ENCODE data around the gene UMODL1.

The UMODL1 gene

GRCh38 chr21:42032968-42033367, 38.1 kb upstream of the UMODL1 start:
- no peaks in the 10 kb centered on the region for H3K27me3 Mint-ChIP-seq
- no peak overlapping the region for H3K4me3 Mint-ChIP-seq
- H3K27ac Mint-ChIP-seq, result no peak overlapping the region
- H3K36me3 Mint-ChIP-seq, result no peaks in the 10 kb centered on the region
- H3K9me3 Mint-ChIP-seq, result no peaks in the 10 kb centered on the region
- no peaks in the 10 kb centered on the region for H3K4me1 Mint-ChIP-seq

DNA sequence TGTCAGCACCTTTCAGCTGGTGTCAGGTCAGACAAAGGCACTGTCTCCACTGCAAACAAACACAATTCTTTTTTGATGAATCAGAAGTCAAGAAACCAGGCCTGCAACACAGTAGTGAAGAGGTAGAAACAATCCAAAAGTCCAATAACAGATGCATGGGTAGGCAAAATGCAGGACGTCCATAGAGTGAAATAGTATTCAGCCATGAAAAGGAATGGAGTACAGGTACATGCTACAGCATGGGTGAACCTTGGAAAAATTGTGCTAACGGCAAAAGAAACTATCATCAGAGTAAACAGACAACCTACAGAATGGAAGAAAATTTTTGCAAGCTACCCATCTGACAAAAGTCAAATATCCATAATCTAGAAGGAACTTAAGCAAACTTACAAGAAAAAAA, 34.8 kb upstream of the UMODL1 start:
- Mint-ChIP-seq H3K27me3 (no peaks in the 10 kb centered on the region), H3K9me3 (no peaks in the 10 kb centered on the region), H3K4me3 (no peak overlapping the region), H3K36me3 (no peaks in the 10 kb centered on the region), H3K4me1 (peaks cover 4% of the 10 kb centered on the region), H3K27ac (no peak overlapping the region)

DNA sequence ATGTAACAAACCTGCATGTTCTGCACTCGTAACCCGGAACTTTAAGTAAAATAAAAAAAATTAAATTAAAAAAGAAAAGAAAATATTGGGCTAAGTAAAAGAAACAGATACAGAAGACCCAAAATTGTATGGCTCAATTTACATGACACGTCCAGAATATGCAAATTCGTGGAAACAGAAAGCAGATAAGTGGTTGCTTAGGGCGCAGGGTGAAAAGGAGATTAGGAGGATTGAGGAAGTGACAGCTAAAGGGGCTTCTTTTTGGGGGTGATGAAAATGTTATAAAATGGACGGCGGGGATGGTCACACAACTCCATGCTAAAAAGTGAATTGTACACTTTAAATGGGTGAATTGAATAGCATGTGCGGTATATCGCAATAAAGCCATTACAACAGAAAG, 33.6 kb upstream of the UMODL1 start:
- Mint-ChIP-seq H3K9me3 (no peaks in the 10 kb centered on the region), H3K4me1 (peaks cover 4% of the 10 kb centered on the region), H3K4me3 (no peak overlapping the region), H3K27ac (no peak overlapping the region), H3K27me3 (no peaks in the 10 kb centered on the region), H3K36me3 (no peaks in the 10 kb centered on the region)

- H3K27me3 Mint-ChIP-seq, result no peaks in the 10 kb centered on the region
- no peak overlapping the region for H3K27ac Mint-ChIP-seq
- H3K36me3 Mint-ChIP-seq, result no peaks in the 10 kb centered on the region
- H3K4me3 Mint-ChIP-seq, result no peak overlapping the region
- H3K9me3 Mint-ChIP-seq, result no peaks in the 10 kb centered on the region
- H3K4me1 Mint-ChIP-seq, result peaks cover 4% of the 10 kb centered on the region
Observed at GRCh38 chr21:42037943-42038342, 33.2 kb upstream of the UMODL1 start.

DNA sequence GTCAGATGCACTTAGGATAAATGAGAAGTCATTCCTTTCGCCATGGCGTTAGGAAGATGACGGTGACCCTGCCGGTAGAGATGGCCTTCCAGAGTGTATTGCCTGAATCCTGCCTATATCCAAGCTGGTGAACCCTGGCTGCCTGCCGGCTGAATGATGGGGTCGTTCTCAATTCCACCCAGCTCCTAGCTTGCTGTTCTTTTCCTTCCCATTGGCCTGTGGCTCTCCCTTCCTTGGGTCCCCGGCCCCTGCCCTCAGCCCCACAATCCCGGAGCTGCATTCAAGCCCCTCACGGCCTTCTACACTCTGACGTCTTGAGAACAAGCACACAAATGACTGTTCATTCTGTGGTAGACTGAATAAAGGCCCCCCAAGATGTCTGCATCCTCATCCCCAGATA, 32.7 kb upstream of the UMODL1 start:
- H3K27me3 Mint-ChIP-seq, result no peaks in the 10 kb centered on the region
- no peaks in the 10 kb centered on the region for H3K36me3 Mint-ChIP-seq
- peaks cover 4% of the 10 kb centered on the region for H3K4me1 Mint-ChIP-seq
- H3K9me3 Mint-ChIP-seq, result no peaks in the 10 kb centered on the region
- H3K4me3 Mint-ChIP-seq, result no peak overlapping the region
- H3K27ac Mint-ChIP-seq, result peak overlapping the region; percentile 79

GRCh38 chr21:42038826-42039425, 32.2 kb upstream of the UMODL1 start:
- H3K36me3 Mint-ChIP-seq, result no peaks in the 10 kb centered on the region
- no peak overlapping the region for H3K4me3 Mint-ChIP-seq
- H3K27ac Mint-ChIP-seq, result peak overlapping the region; percentile 79
- peaks cover 4% of the 10 kb centered on the region for H3K4me1 Mint-ChIP-seq
- no peaks in the 10 kb centered on the region for H3K27me3 Mint-ChIP-seq
- no peaks in the 10 kb centered on the region for H3K9me3 Mint-ChIP-seq

DNA sequence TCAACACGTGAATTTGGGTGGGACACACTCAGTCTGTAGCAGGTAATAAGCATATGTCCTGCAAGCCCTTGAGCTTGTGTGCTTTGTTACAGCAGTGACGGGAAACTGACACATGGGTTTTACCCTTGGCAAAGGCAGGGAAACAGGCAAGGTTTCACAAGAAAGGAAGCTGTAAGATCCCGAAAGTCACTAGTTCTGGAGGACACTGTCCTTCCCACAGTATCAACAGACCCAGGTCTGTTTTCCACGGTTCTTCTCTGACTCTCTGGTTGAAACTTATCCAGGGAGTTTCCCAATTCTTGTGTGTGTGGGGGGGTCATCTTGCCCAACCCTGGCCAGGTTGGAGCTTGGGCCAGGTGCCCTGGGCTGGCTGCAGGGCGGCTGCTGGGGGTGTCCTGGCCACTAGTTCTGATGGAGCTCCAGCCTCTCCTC, 31.6 kb upstream of the UMODL1 start:
- Mint-ChIP-seq H3K4me1 (peaks cover 4% of the 10 kb centered on the region), H3K27me3 (no peaks in the 10 kb centered on the region), H3K36me3 (no peaks in the 10 kb centered on the region), H3K9me3 (no peaks in the 10 kb centered on the region), H3K27ac (no peak overlapping the region), H3K4me3 (no peak overlapping the region)

GRCh38 chr21:42039911-42040351, 31.2 kb upstream of the UMODL1 start:
- Mint-ChIP-seq H3K27ac (no peak overlapping the region), H3K27me3 (no peaks in the 10 kb centered on the region), H3K4me1 (peaks cover 4% of the 10 kb centered on the region), H3K36me3 (no peaks in the 10 kb centered on the region), H3K9me3 (no peaks in the 10 kb centered on the region), H3K4me3 (no peak overlapping the region)

GRCh38 chr21:42040411-42041180, 30.5 kb upstream of the UMODL1 start:
- Mint-ChIP-seq H3K4me1 (peaks cover 4% of the 10 kb centered on the region), H3K27me3 (no peaks in the 10 kb centered on the region), H3K27ac (no peak overlapping the region), H3K9me3 (no peaks in the 10 kb centered on the region), H3K4me3 (no peak overlapping the region), H3K36me3 (no peaks in the 10 kb centered on the region)

- Mint-ChIP-seq H3K4me1 (peaks cover 4% of the 10 kb centered on the region), H3K27ac (no peak overlapping the region), H3K9me3 (no peaks in the 10 kb centered on the region), H3K36me3 (no peaks in the 10 kb centered on the region), H3K4me3 (no peak overlapping the region), H3K27me3 (no peaks in the 10 kb centered on the region)
Observed at GRCh38 chr21:42041246-42041645, 29.9 kb upstream of the UMODL1 start.

DNA sequence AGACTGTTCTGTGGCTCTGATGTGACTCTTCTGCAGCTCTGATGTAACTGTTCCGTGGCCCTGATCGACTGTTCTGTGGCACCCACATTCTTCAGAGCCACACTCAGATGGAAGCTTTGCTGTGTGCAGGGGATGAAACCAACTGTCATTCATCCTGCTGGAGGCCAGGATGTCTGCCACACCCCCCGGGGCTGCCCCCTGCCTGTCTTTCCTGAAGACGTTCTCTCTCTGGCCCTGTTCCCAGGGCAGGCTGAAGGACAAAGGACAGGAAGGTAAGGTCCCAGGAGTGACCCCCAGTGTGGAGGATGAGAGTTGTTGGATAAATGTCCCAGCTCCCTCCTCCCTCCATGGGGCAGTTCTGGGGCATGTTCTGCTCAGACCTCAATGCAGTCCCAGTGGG, 29.4 kb upstream of the UMODL1 start:
- Mint-ChIP-seq H3K4me3 (no peak overlapping the region), H3K4me1 (peaks cover 4% of the 10 kb centered on the region), H3K36me3 (no peaks in the 10 kb centered on the region), H3K27ac (no peak overlapping the region), H3K27me3 (no peaks in the 10 kb centered on the region), H3K9me3 (no peaks in the 10 kb centered on the region)

DNA sequence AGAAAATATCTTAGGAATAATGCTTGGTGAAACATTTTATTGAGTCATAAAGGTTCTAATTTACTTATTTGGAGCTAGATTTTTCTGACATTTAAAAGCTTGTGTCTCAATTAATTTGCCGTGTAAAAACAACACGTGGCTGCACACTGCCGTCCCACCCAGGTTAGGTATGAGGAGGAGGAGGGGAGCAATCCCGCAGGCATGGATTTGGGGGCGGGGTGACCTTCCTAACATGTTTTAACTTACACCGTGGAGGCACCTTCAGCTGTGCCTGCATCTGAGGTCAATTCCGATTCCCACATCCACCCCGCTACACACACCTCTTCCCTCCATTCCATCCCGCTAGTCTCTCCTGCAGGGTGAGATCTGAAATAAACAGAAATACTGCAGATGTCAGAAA, 28.5 kb upstream of the UMODL1 start:
- H3K27ac Mint-ChIP-seq, result no peak overlapping the region
- H3K4me1 Mint-ChIP-seq, result peaks cover 4% of the 10 kb centered on the region
- no peaks in the 10 kb centered on the region for H3K27me3 Mint-ChIP-seq
- no peak overlapping the region for H3K4me3 Mint-ChIP-seq
- no peaks in the 10 kb centered on the region for H3K9me3 Mint-ChIP-seq
- H3K36me3 Mint-ChIP-seq, result no peaks in the 10 kb centered on the region

DNA sequence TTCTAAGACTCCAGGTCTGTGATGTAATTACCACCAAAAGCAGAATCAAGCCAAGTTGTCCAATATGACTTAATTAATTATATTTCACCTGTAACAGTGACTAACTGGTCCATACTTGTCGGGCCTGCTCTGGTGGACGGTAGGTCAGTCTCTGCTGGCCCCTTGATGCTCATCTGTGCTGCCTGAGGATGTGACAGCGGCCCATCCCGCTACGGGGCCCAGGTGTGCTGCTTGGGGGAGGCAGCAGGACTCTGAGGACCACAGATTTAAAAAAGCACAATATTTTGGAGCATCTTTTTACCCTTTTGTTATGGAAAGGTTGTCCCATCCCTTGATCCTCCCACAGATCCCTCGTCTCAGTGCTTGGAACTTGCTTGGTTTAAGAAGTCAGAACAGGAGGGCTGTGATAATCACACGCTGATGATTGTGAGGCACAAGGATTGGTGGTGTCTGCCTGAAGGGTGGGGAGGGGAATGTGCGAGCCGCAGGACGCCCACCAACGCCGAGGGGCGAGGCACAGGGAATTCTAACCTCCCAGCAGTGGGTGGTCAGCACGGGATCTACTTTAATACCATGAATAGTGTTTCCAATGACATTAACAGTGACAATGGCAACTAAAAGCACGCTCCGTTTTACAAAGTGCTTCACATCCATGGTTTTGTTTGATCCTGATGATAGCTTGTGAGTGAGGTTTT, 27.8 kb upstream of the UMODL1 start:
- Mint-ChIP-seq H3K9me3 (no peaks in the 10 kb centered on the region), H3K4me3 (no peak overlapping the region), H3K36me3 (no peaks in the 10 kb centered on the region), H3K27me3 (no peaks in the 10 kb centered on the region), H3K27ac (no peak overlapping the region), H3K4me1 (peaks cover 4% of the 10 kb centered on the region)

DNA sequence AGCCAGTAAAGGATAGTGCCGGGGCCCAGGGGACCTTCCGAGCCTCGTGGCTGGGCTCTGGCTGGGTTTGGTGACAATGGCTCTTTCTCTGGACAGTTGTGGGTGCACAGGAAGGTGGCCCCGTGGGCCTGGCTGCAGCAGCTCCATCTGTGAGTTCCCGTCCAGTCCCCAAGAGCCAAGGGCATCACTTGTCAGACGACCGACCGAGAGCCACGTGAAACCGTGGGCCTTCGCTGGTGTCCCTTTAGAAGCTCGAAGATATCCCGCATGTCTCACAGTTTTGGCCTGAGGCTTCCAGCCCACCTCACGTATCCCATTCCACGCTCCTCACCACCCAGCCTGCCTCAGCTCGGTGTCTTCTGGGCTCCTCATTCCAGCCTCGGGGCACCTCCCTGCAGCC, 27.2 kb upstream of the UMODL1 start:
- peak overlapping the region; percentile 30 for H3K27ac Mint-ChIP-seq
- H3K4me3 Mint-ChIP-seq, result no peak overlapping the region
- H3K9me3 Mint-ChIP-seq, result no peaks in the 10 kb centered on the region
- no peaks in the 10 kb centered on the region for H3K36me3 Mint-ChIP-seq
- H3K4me1 Mint-ChIP-seq, result no peaks in the 10 kb centered on the region
- H3K27me3 Mint-ChIP-seq, result no peaks in the 10 kb centered on the region

DNA sequence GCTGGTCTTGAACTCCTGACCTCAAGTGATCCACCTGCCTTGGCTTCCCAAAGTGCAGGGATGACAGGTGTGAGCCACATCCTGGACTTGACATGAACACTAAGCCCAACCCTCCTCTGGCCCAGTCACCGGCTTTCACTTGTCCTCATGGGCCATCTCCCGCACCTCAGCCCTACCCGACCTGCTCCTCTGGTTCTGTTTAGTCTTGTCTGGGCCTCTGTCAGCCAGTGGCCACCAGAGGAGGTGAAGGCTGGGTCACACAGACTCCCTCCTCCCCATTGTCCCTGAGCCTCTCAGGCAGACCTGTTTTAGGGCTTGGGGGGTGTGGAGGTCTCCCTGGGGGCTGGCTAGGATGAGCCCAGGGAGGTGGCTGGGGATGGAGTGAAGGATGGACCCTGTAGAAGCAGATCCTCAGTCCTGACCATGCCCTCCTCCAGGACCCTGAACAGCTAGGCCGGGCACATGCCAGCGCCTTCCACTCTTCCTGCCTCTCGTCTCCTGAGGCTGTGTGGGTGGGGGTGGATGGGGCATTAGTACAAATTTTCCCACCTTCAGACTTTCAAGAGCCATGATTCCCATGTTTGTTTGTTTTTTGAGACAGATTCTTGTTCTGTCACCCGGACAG, 26.1 kb upstream of the UMODL1 start:
- Mint-ChIP-seq H3K4me3 (no peak overlapping the region), H3K27ac (no peak overlapping the region), H3K4me1 (no peaks in the 10 kb centered on the region), H3K36me3 (no peaks in the 10 kb centered on the region), H3K9me3 (no peaks in the 10 kb centered on the region), H3K27me3 (no peaks in the 10 kb centered on the region)

All from activated naive CD4-positive, alpha-beta T cell treated with anti-CD3 and anti-CD28 coated beads, Interleukin-2, amount 50 U/mL, for 24 hours (primary cell).